ENCODE data around the gene EMC8. TPM values are rescaled to one million over a fixed set of nuclear protein-coding genes. Genes with fewer than 3 reads are reported as not detected.

EMC8 gene
- total RNA-seq, 1 experiment from 2014 or later, result 38.2 TPM

- H3K36me3 ChIP-seq (ENCODE audit: low read depth), result peaks cover 16% of the 10 kb centered on the region; the same call in 1 of the 2 replicates
- H4K20me1 ChIP-seq (ENCODE audit: insufficient read depth), result peaks cover 31% of the 10 kb centered on the region
- ChIA-PET POLR2A (ENCODE audit: unreplicated experiment) (no interaction called here), CTCF (no interaction called here)
- H3K4me2 ChIP-seq, result no peak overlapping the region
- no peak overlapping the region for H3K4me3 ChIP-seq
- no peaks in the 10 kb centered on the region for H3K9me2 ChIP-seq (ENCODE audit: insufficient read depth)
- no TSS peak for BruUV-seq (replicated peaks)
- H2AFZ ChIP-seq, result no peak overlapping the region
- no peaks in the 10 kb centered on the region for H3K27me3 ChIP-seq (ENCODE audit: insufficient read depth, low read depth)
- H3K79me2 ChIP-seq (ENCODE audit: low read depth), result peaks cover 8% of the 10 kb centered on the region; the same call in 1 of the 2 replicates
- peaks cover 23% of the 10 kb centered on the region for H3K4me1 ChIP-seq (replicated peaks; ENCODE audit: insufficient read depth)
- no peak for DNase-seq
- H3F3A ChIP-seq (ENCODE audit: insufficient read depth, low read depth), result peaks cover 37% of the 10 kb centered on the region
- intact Hi-C loops (cut with micrococcal nuclease; ENCODE audit: unreplicated experiment), result no loop called here
- no peak overlapping the region for H3K27ac ChIP-seq
- H3K9me3 ChIP-seq (ENCODE audit: insufficient read depth, low read depth), result no peaks in the 10 kb centered on the region
- TF ChIP-seq CTCF (conservative IDR thresholded peaks at IDR 0.05) (no peak), EZH2 (IDR thresholded peaks at IDR 0.05; ENCODE audit: low read depth) (no peak)
Observed at GRCh38 chr16:85781695-85782370, 17.5 kb downstream of the EMC8 start.

GRCh38 chr16:85781156-85781555, 18.2 kb downstream of the EMC8 start:
- peaks cover 44% of the 10 kb centered on the region for H3F3A ChIP-seq (ENCODE audit: insufficient read depth, low read depth)
- H3K9me2 ChIP-seq (ENCODE audit: insufficient read depth), result no peaks in the 10 kb centered on the region
- H3K4me2 ChIP-seq, result no peak overlapping the region
- H3K27ac ChIP-seq, result no peak overlapping the region
- DNase-seq, result no peak
- peaks cover 12% of the 10 kb centered on the region; the same call in 1 of the 2 replicates for H3K36me3 ChIP-seq (ENCODE audit: low read depth)
- TF ChIP-seq EZH2 (IDR thresholded peaks at IDR 0.05; ENCODE audit: low read depth) (no peak), CTCF (conservative IDR thresholded peaks at IDR 0.05) (no peak)
- intact Hi-C loops (cut with micrococcal nuclease; ENCODE audit: unreplicated experiment), result no loop called here
- ChIA-PET POLR2A (ENCODE audit: unreplicated experiment) (interaction anchor here (0.6 kb wide), 1 partner anchor 35 kb away, joined by 3 read pairs; no protein-coding TSS in a partner anchor), CTCF (no interaction called here)
- H3K9me3 ChIP-seq (ENCODE audit: insufficient read depth, low read depth), result no peaks in the 10 kb centered on the region
- peaks cover 26% of the 10 kb centered on the region for H4K20me1 ChIP-seq (ENCODE audit: insufficient read depth)
- H3K79me2 ChIP-seq (ENCODE audit: low read depth), result peaks cover 6% of the 10 kb centered on the region; the same call in 1 of the 2 replicates
- H3K4me1 ChIP-seq (replicated peaks; ENCODE audit: insufficient read depth), result peaks cover 30% of the 10 kb centered on the region
- H3K4me3 ChIP-seq, result no peak overlapping the region
- H3K27me3 ChIP-seq (ENCODE audit: insufficient read depth, low read depth), result no peaks in the 10 kb centered on the region
- BruUV-seq (replicated peaks), result no TSS peak
- no peak overlapping the region for H2AFZ ChIP-seq

GRCh38 chr16:85780281-85780680, 19.1 kb downstream of the EMC8 start:
- no peak overlapping the region for H3K4me2 ChIP-seq
- peaks cover 19% of the 10 kb centered on the region for H4K20me1 ChIP-seq (ENCODE audit: insufficient read depth)
- H3K9me3 ChIP-seq (ENCODE audit: insufficient read depth, low read depth), result no peaks in the 10 kb centered on the region
- peaks cover 33% of the 10 kb centered on the region for H3K4me1 ChIP-seq (replicated peaks; ENCODE audit: insufficient read depth)
- TF ChIP-seq EZH2 (IDR thresholded peaks at IDR 0.05; ENCODE audit: low read depth) (no peak), CTCF (conservative IDR thresholded peaks at IDR 0.05) (no peak)
- ChIA-PET POLR2A (ENCODE audit: unreplicated experiment) (no interaction called here), CTCF (no interaction called here)
- H3K9me2 ChIP-seq (ENCODE audit: insufficient read depth), result no peaks in the 10 kb centered on the region
- no peak overlapping the region for H2AFZ ChIP-seq
- BruUV-seq (replicated peaks), result no TSS peak
- DNase-seq, result no peak
- intact Hi-C loops (cut with micrococcal nuclease; ENCODE audit: unreplicated experiment), result no loop called here
- no peak overlapping the region for H3K27ac ChIP-seq
- H3K36me3 ChIP-seq (ENCODE audit: low read depth), result 0 out of 2 replicates have a peak, but pooled peaks cover 12% of the 10 kb centered on the region
- H3F3A ChIP-seq (ENCODE audit: insufficient read depth, low read depth), result peaks cover 52% of the 10 kb centered on the region
- H3K79me2 ChIP-seq (ENCODE audit: low read depth), result peaks cover 3% of the 10 kb centered on the region; the same call in 1 of the 2 replicates
- H3K4me3 ChIP-seq, result no peak overlapping the region
- no peaks in the 10 kb centered on the region for H3K27me3 ChIP-seq (ENCODE audit: insufficient read depth, low read depth)

All from PC-9 (cell line).